HepG2 (cell line): ENCODE results near the gene R3HCC1L. TPM values are rescaled to one million over a fixed set of nuclear protein-coding genes. Genes with fewer than 3 reads are reported as not detected.

Experiments
- EHMT2 ChIP-seq: fragments of 200-600 bp; sonication (generic); IDR thresholded peaks from 2 replicates; pipeline ENCODE4 v1.7.0; 2017; ENCODE audit warnings: antibody characterized with exemption, low read depth, low read length, borderline replicate concordance
- KDM5A ChIP-seq: fragments of 200-600 bp; sonication (generic); IDR thresholded peaks from 2 replicates; pipeline ENCODE4 v1.7.0; 2018; ENCODE audit warnings: antibody characterized with exemption, mild to moderate bottlenecking, low read length, borderline replicate concordance
- KLF16 ChIP-seq, 2 experiments: sonication (generic) in 1 of 2; formaldehyde crosslinking in 1 of 2; IDR thresholded peaks; 2 replicates each; pipeline versions ENCODE4 v1.6.1 to v1.8.0; 2016 to 2023; ENCODE audit warnings: missing genetic modification reagents in 2 of 2, missing compliant biosample characterization in 1 of 2
- MED1 ChIP-seq: sonication (generic); formaldehyde crosslinking; IDR thresholded peaks from 2 replicates; pipeline ENCODE4 v1.4.0; 2020; ENCODE audit warnings: missing genetic modification reagents
- NFIC ChIP-seq: IDR thresholded peaks from 2 replicates; pipeline ENCODE4 v1.6.1; 2012; ENCODE audit warnings: mild to moderate bottlenecking, low read length, inconsistent platforms
- SSRP1 ChIP-seq: IDR thresholded peaks from 2 replicates; pipeline ENCODE4 v1.6.1; 2016; ENCODE audit warnings: control low read depth
- STAT6 ChIP-seq: sonication (generic); formaldehyde crosslinking; IDR thresholded peaks from 2 replicates; pipeline ENCODE4 v1.4.0; 2020; ENCODE audit warnings: missing genetic modification reagents, mild to moderate bottlenecking, borderline replicate concordance
- TARDBP ChIP-seq: sonication (generic); formaldehyde crosslinking; IDR thresholded peaks from 2 replicates; pipeline ENCODE4 v1.8.0; 2022; ENCODE audit warnings: mild to moderate bottlenecking, missing genetic modification reagents
- TSC22D2 ChIP-seq: sonication (generic); formaldehyde crosslinking; IDR thresholded peaks from 2 replicates; pipeline ENCODE4 v1.5.1; 2020; ENCODE audit warnings: missing genetic modification reagents, mild to moderate bottlenecking, borderline replicate concordance
- ZBTB38 ChIP-seq: sonication (generic); formaldehyde crosslinking; IDR thresholded peaks from 2 replicates; pipeline ENCODE4 v1.5.1; 2020; ENCODE audit warnings: mild to moderate bottlenecking, missing genetic modification reagents
- ZFP1 ChIP-seq: IDR thresholded peaks from 2 replicates; pipeline ENCODE4 v1.6.1; 2016
- ZNF180 ChIP-seq: sonication (generic); formaldehyde crosslinking; IDR thresholded peaks from 2 replicates; pipeline ENCODE4 v1.4.0; 2020; ENCODE audit warnings: low read depth, missing genetic modification reagents, borderline replicate concordance
- ZNF605 ChIP-seq: sonication (generic); formaldehyde crosslinking; IDR thresholded peaks from 2 replicates; pipeline ENCODE4 v1.8.0; 2022; ENCODE audit warnings: mild to moderate bottlenecking, missing genetic modification reagents
- ZSCAN20 ChIP-seq: sonication (generic); formaldehyde crosslinking; IDR thresholded peaks from 2 replicates; pipeline ENCODE4 v1.4.0; 2020; ENCODE audit warnings: missing genetic modification reagents, mild to moderate bottlenecking, borderline replicate concordance
- polyA plus RNA-seq, 8 experiments: library from polyadenylated mRNA; depleted of rRNA in 3 of 8; stranded (reverse) in 7 of 8; unstranded in 1 of 8; fragments of >200 nt; fragmentation: Illumina TruSeq in 4 of 8; extraction: Trizol in 4 of 8; gene quantifications; 2 replicates each; pipeline versions ENCODE4 v1.2.1 to v1.2.3, GENCODE V29; 2011 to 2016; ENCODE audit warnings: low read depth in 4 of 8, missing spikeins in 1 of 8, mixed read lengths in 1 of 8; ENCODE audit not compliant: insufficient read depth in 1 of 8
- total RNA-seq, 5 experiments: library from RNA; depleted of rRNA; stranded (reverse); fragments of >200 nt; fragmentation: Illumina TruSeq; extraction: Trizol; gene quantifications; 2 replicates each; pipeline ENCODE4 v1.2.3, GENCODE V29; 2016; ENCODE audit warnings: low read depth in 1 of 5
- TF ChIP-seq, protein P1 (sequence below): IDR thresholded peaks from 2 replicates; pipeline ENCODE4 v1.6.1; 2016; ENCODE audit warnings: mild to moderate bottlenecking, missing biosample characterization, missing genetic modification reagents
- TF ChIP-seq, protein P2 (sequence below): sonication (generic); formaldehyde crosslinking; IDR thresholded peaks from 2 replicates; pipeline ENCODE4 v1.4.0; 2020; ENCODE audit warnings: missing genetic modification reagents
- TF ChIP-seq, protein P3 (sequence below): sonication (generic); formaldehyde crosslinking; IDR thresholded peaks from 2 replicates; pipeline ENCODE4 v1.5.0; 2020; ENCODE audit warnings: missing genetic modification reagents
- TF ChIP-seq, protein P4 (sequence below): sonication (generic); formaldehyde crosslinking; IDR thresholded peaks from 2 replicates; pipeline ENCODE4 v1.4.0; 2020; ENCODE audit warnings: missing genetic modification reagents

The R3HCC1L gene
- total and polyA plus RNA-seq, 2 of the 13 experiments (the other 11 are each of a cell fraction or from before 2014, with no cell fraction given): 6.5 to 12.2 TPM

- TF ChIP-seq STAT6 (no peak), TSC22D2 (peak; percentile 23; the same call in 1 of the 2 replicates), KLF16 (CRISPR knock-in tag; IDR thresholded peaks at IDR 0.05) (peak in 1 of 2 experiments; percentile 75; a peak in 1 of 4 replicates), ZSCAN20 (CRISPR knock-in tag) (peak; percentile 54; the same call in 1 of the 2 replicates), MED1 (CRISPR knock-in tag) (0 out of 2 replicates have a peak, but pooled peaks have one; percentile 32), ZNF180 (CRISPR knock-in tag) (no peak), EHMT2 (0 out of 2 replicates have a peak, but pooled peaks have one; percentile 11), TARDBP (peak; percentile 75), ZFP1 (CRISPR knock-in tag) (no peak), SSRP1 (CRISPR knock-in tag) (no peak), KDM5A (peak; percentile 28; the same call in 1 of the 2 replicates), ZNF605 (CRISPR knock-in tag) (no peak; the same call in 1 of the 2 replicates), NFIC (0 out of 2 replicates have a peak, but pooled peaks have one; percentile 25), ZBTB38 (0 out of 2 replicates have a peak, but pooled peaks have one; percentile 51)
- TF ChIP-seq, protein P1, sequence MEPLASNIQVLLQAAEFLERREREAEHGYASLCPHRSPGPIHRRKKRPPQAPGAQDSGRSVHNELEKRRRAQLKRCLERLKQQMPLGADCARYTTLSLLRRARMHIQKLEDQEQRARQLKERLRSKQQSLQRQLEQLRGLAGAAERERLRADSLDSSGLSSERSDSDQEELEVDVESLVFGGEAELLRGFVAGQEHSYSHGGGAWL (CRISPR knock-in tag): 0 out of 2 replicates have a peak, but pooled peaks have one; percentile 17
- TF ChIP-seq, protein P2, sequence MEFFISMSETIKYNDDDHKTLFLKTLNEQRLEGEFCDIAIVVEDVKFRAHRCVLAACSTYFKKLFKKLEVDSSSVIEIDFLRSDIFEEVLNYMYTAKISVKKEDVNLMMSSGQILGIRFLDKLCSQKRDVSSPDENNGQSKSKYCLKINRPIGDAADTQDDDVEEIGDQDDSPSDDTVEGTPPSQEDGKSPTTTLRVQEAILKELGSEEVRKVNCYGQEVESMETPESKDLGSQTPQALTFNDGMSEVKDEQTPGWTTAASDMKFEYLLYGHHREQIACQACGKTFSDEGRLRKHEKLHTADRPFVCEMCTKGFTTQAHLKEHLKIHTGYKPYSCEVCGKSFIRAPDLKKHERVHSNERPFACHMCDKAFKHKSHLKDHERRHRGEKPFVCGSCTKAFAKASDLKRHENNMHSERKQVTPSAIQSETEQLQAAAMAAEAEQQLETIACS (CRISPR knock-in tag): peak; percentile 86
- TF ChIP-seq, protein P3, sequence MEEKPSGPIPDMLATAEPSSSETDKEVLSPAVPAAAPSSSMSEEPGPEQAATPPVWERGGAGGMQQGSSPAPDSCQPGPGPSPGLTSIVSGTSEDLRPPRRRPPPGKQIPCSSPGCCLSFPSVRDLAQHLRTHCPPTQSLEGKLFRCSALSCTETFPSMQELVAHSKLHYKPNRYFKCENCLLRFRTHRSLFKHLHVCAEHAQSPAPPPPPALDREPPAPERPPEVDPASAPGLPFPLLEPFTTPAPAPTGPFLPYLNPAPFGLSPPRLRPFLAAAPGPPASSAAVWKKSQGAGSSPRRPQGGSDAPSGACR (CRISPR knock-in tag): no peak
- TF ChIP-seq, protein P4, sequence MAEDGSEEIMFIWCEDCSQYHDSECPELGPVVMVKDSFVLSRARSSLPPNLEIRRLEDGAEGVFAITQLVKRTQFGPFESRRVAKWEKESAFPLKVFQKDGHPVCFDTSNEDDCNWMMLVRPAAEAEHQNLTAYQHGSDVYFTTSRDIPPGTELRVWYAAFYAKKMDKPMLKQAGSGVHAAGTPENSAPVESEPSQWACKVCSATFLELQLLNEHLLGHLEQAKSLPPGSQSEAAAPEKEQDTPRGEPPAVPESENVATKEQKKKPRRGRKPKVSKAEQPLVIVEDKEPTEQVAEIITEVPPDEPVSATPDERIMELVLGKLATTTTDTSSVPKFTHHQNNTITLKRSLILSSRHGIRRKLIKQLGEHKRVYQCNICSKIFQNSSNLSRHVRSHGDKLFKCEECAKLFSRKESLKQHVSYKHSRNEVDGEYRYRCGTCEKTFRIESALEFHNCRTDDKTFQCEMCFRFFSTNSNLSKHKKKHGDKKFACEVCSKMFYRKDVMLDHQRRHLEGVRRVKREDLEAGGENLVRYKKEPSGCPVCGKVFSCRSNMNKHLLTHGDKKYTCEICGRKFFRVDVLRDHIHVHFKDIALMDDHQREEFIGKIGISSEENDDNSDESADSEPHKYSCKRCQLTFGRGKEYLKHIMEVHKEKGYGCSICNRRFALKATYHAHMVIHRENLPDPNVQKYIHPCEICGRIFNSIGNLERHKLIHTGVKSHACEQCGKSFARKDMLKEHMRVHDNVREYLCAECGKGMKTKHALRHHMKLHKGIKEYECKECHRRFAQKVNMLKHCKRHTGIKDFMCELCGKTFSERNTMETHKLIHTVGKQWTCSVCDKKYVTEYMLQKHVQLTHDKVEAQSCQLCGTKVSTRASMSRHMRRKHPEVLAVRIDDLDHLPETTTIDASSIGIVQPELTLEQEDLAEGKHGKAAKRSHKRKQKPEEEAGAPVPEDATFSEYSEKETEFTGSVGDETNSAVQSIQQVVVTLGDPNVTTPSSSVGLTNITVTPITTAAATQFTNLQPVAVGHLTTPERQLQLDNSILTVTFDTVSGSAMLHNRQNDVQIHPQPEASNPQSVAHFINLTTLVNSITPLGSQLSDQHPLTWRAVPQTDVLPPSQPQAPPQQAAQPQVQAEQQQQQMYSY (CRISPR knock-in tag): no peak
Measured at GRCh38 chr10:98134431-98135221, at the start of gene R3HCC1L (continued).
